Activated CD4-positive, CD25-positive, alpha-beta regulatory T cell treated with anti-CD3 and anti-CD28 coated beads, Interleukin-2, amount 50 U/mL, for 24 hours (primary cell): Measurements from ENCODE around the gene TLR5.
A peak's percentile ranks its signal among the peaks of the same experiment; 100 is the strongest.

Experiments
- ATAC-seq, 2 donors: fragments of 150-1000 bp; cut with Tn5 transposase; one replicate each; pipeline ENCODE4 v1.10.0; 2021; ENCODE audit warnings: mild to moderate bottlenecking in 1 of 2, moderate library complexity in 1 of 2

Gene TLR5

DNA sequence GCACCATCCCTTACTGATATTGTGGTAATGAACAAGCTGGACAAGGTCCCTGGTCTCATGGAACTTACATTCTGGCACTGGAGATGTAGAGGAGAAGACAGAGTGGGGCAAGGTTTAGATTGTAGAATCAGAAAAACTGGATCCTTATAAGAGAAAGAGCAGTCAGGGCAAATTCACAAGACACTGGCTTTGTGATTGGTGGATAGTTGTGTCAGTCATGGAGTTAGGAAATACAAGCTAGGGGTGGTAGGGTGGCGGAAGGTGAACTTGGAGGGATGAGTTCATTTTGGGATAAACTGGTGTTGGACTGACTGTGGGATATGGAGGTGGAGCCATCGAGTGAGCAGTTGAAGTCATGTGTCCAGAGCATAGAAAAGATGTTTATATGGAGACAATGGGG lies 3.7 kb upstream of the TLR5 start:
- ATAC-seq = no peak

GRCh38 chr1:223144914-223145313 lies 1.9 kb upstream of the TLR5 start:
- no peak for ATAC-seq

DNA sequence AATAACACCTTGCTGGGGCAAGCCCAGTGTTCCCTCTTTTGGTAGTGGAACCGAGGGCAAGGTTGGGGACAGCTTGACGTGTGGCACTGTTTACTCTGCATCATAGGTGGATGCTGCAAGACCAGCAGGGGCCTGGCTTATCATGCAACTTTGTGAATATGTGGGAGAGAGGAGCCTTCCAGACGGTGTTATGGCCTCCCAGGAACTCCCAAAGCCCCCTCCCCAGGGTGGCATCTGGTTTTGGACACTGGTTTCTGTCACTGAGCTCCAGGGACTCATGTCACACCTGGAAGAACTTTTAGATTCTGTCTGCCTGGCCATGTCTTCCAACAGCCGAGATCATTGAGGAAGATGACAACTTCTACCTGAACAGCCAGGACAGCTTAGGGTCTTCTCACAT lies 1.4 kb upstream of the TLR5 start:
- ATAC-seq = no peak

DNA sequence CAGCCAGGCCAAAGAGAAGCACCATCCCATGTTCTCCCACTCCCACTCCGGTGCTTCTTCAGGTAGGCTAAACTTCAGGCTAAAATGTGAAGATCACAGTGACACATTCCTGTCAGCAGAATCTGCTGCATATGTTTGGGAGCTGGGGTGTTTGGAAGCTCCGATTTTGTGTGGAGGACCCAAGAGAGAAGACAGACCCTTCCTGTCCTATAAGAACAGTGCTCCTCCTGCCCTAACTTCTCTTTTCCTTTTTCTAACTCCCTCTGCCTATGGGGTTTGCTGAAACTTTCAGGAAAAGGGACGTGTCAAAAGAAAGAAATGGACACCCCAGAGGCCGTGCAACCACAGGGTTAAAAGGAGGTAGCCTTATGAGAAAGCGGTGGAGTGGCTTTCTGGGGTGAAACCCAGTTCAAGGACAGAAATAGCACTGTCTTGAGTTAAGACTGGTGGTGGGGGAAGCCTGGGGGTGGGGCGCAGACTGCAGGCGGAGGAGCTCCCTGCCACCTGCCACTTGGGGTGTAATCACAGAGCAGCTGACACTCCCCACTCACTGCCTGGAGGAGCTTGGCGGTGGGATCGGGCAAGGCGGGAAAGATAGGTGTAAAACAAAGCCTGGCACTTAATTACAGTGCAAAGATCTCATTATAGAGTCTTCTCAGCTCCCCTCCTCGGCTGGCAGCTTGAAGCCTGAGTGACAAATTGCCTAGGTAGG lies 645 bp upstream of the TLR5 start:
- ATAC-seq = peak; percentile 27 to 29

DNA sequence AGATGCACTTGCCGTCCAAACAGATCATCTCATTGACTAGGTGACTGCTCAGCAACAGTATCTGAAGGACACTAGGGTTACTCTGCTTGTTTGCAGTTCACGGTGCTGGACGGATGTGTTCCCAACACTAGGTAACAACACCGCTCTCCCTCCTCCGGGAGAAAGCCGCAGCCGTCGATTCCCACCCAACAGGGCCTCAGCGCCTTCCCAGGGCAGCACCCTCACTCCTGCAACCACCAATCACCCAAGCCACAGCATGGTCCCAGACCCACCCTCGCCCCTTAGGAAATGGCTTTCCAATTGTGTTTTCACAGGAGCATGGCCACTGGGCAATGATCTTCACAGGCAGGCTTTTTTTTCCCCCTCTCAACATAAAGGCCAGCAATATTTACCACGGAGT lies 779 bp downstream of the TLR5 start:
- no peak for ATAC-seq

DNA sequence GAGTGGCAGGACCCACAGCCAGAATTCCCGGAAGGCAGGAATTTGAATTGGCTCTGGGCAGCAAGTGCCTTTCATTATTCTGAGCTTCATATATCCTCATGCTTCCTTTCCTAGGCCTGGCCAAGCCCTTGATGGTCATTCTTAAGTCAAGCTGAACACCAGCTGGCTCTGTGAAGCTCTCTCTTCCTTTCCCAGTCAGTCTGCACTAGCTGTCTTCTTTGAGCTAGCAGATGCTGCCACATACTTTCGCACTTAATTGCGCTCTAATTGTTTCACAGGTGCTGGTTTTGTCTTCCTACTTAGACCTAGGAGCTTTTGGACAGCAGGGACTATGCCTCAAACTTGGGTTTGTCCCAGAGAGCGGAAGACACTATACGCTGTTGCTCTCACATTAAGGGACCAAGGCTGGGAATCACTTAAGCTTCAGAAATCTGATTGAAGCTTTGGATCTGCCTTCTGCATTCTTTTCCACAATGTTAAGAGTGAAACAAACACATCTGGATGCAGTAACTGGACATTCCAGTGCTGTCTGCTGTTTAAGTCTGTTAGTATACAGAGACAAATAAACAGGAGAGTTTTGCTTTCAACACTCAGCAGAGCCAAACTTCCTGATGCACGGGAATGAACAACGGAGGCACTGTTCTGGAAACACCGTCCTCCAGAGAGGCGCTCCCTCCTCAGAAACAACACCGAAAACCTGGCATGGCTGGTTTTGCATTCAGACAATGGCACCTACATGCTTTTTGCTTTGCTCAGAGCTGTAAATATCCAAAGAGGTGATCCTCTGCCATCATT lies 2.2 kb downstream of the TLR5 start:
- no peak for ATAC-seq

DNA sequence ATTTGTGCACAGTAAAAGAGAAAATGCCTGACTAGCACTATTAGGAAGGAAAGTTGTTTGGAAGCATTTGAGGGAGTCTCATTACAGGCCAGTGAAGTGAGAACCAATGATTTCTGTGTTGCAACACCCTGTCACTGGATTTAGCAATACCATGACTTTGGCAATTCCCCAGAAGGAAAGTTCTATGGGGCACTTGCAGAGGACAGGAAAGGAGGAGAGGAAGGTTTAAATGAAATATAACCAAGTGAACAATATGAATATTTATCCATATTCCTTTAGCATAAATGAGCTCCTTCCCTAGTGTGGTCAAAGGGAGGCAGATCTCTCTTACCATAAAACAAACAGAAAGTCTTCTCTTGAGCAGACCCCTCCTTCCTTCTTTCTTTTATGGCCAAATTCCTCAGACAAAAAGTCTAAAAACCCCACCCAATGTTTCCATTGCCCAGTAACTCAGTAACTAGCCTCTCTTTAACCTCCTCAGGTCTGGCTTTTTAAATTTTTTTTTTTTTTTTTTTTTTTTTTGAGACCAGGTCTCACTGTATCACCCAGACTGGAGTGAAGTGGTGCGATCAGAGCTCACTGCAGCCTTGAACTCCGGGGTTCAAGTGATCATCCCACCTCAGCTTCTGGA lies 5.5 kb downstream of the TLR5 start:
- ATAC-seq = no peak

DNA sequence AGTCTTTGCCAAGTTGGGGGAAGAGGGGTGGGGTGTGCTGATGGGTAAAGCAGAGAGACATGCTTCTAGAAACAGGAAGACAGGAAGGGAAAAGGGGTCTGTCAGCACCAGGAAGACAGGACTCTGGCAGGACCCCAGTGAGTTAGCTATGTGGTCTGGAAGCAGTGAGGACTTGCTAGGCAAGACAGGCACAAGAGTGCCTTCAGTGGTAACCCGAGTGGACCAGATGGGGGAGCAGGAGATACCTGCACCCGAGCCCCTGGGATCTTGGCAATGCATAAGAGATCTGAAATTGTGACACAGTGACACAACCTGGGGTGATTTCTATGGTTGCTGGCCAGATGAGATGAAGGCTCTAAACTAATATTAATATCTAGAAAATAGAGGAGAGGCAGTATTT lies 7.0 kb downstream of the TLR5 start:
- no peak for ATAC-seq

DNA sequence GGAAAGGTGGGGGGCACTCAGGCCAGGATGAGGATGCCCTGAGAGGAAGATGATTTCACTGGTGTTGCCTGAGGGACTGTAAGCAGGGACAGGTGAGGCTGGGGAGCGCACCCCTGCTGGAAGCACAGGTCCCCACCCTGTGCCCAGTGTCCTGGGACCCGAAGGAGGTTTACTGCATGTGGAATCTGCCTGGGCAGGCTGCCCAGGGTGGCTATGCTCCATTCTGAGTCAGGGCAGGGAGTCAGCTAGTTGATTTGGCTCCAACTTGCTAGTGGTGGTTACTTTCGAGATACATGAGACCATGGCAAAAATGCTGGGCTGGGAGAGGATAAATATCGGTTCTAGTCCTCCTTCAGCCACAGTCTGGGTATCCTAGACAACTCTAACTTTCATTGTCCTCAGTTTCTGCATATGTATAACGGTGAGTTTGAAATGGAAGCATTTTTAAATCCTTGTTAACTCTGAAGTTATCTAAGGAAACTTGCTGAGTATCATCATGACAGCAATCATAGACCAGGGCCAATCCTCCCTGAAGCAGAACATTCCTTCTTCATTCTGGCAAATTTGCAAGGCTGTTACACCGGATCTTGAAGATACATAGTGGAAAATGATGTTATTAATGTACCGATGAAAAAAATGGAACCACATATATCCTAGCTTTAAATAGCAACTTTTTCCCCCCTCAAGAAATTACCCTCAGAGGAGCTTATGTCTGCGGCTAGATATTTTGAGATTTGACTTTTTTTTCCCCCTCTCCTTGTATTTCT lies 7.7 kb downstream of the TLR5 start:
- ATAC-seq = no peak

GRCh38 chr1:223133824-223134435 lies 9.1 kb downstream of the TLR5 start:
- ATAC-seq = peak; percentile 82

DNA sequence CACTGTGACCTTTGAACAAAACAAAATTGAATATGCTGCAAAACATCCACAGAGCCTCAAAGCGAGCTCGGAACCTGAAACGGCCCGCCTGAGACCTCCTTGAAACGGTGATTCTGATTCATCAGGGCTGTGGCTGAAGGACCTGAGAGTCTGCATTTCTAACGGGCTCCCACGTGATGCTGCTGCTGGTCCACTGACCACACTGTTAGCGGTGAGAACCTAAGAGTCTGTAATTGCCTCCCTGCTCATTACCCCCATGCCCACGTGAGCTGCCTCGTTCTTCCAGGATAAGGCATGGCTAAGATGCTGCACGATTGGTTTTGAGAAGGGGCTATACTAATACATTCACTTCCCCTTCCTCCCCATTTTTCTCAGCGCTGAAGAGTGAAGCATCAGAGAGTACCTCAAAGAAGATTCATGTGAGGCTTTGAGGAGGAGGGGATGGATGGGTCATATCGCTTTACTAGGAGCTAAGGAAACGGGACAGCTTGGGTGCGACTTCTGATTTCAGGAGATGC lies 9.7 kb downstream of the TLR5 start:
- peak in 1 of 2 donors; percentile 5 for ATAC-seq

- peak; percentile 57 to 73 for ATAC-seq
Observed at GRCh38 chr1:223129229-223129901, 13.7 kb downstream of the TLR5 start.

- ATAC-seq = no peak
Observed at GRCh38 chr1:223126741-223127140, 16.3 kb downstream of the TLR5 start.

DNA sequence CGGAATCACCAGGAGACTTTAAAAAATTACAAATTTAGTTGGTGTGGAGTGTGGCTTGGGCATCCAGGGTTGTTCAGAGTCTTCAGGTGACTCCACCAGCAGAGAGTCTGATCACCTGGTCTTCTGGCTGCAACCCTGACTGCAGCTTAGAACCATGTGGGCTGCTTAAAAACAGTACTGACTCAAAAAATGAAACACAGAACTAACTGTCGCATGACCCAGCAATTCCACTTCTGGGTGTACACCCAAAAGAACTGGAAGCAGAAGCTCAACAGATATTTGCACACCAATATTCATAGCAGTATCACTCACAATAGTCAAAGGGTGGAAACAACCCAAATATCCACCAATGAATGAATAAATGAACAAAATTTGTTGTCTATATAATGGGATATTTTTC lies 17.3 kb downstream of the TLR5 start:
- ATAC-seq = no peak

- ATAC-seq = no peak
Observed at GRCh38 chr1:223123011-223123610, 19.9 kb downstream of the TLR5 start.

GRCh38 chr1:223118418-223118817 lies 24.6 kb downstream of the TLR5 start:
- no peak for ATAC-seq

- no peak for ATAC-seq
Observed at GRCh38 chr1:223116950-223117349, 26.1 kb downstream of the TLR5 start.

DNA sequence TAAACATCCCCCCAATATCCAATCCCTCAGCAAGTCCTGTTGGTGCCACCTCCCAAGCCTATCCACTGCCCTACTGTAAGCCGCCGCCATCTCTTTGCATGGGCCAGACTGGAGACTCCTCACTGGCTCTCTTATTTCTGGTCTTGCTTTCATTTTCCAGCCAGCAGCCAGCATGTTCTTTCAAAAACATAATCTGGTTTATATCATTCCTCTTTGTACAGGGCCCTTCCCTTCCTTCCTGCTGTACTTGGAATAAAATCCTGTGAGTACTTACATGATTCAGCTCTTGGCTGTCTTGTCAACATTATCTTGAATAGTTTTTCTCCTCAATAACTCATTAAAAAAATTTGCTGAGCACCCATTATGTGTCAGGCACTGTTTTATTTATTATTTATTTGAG lies 28.2 kb downstream of the TLR5 start:
- ATAC-seq = no peak

DNA sequence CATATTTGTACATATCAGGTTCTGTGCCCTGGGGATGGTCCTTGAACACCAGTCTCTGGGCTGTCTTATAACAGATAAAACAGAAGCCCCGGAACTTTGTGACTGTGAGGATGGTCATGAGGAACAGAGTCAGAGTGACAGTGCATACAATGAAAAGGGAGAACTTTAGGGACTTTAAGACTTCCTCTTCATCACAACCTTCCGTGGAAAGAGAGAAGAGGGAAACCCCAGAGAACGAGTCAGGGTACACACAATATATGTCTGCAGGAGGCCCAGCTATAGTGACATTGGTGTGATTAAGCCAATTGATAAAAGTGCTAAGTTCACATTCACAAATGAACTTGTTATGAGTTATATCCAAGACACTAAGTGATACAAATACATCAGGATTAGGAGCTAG lies 32.1 kb downstream of the TLR5 start:
- no peak for ATAC-seq

DNA sequence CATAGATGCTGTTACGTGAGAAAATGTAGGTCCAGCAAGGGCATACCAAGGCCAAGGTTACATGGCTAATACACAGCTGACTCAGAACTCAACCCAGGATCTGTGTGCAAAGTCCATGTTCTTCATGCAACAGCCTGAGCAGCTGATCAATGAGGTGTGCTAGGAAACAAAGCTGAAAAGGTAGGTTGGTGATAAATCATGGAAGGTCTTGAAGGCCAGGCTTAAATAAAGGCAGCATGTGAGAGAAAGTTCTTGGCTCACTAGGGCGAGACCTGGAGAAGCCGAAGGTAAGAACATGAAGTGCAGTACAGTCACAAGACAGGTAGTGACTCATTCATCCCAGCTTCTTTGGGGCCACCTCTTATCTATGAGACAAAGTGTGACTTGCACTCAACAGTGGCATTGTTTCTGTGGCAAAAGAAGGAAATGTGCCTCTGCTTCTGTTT lies 33.4 kb downstream of the TLR5 start:
- ATAC-seq = peak; percentile 43 to 44

DNA sequence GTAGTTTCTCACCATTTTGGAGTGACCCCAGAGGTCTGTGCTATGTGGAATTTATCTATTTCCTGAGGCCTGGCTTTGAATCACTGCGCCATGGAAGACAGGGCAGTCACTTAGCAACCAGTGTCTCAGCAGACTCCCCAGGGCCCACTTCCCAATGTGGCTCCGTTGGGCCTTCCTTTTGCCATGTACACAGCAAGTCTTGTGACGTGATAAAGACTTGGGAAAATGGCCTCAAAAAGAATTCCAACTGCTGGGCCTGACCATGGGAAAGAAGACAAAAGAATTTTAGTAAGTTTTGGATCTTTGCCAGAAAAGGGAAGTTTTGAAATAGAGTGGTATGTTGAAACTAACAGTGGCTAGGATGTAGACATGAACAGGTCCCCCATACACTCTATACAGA lies 36.2 kb downstream of the TLR5 start:
- no peak for ATAC-seq
